Karpas-422 (cell line): ENCODE measurements around the gene YIPF4. TPM values are rescaled to one million over a fixed set of nuclear protein-coding genes. Genes with fewer than 3 reads are reported as not detected.

Experiments used
- DNase-seq: peaks from one replicate; pipeline ENCODE4 v3.0.0-alpha.2; 2015
- H2AFZ ChIP-seq: fragments of 200-600 bp; sonication (generic); 2 replicates; pipeline ENCODE4 v1.6.1; 2014; ENCODE audit warnings: antibody characterized with exemption, low read length, mixed read lengths
- H3K27ac ChIP-seq: fragments of 200-600 bp; sonication (generic); 2 replicates; pipeline ENCODE4 v1.5.1; 2014; ENCODE audit warnings: mild to moderate bottlenecking, low read length, moderate library complexity
- H3K27me3 ChIP-seq: fragments of 200-600 bp; sonication (generic); 2 replicates; pipeline ENCODE4 v1.6.1; 2014; ENCODE audit warnings: low read length, mixed read lengths
- H3K36me3 ChIP-seq: fragments of 200-600 bp; sonication (generic); 2 replicates; pipeline ENCODE4 v1.6.1; 2014; ENCODE audit warnings: low read length, mixed read lengths; ENCODE audit not compliant: insufficient read depth
- H3K4me1 ChIP-seq: fragments of 200-600 bp; sonication (generic); 2 replicates; pipeline ENCODE4 v1.6.1; 2014; ENCODE audit warnings: mild to moderate bottlenecking, low read length, mixed read lengths
- H3K4me2 ChIP-seq: fragments of 200-600 bp; sonication (generic); 2 replicates; pipeline ENCODE4 v1.6.1; 2014; ENCODE audit warnings: low read length, low read depth, mild to moderate bottlenecking; ENCODE audit not compliant: poor library complexity, severe bottlenecking
- H3K4me3 ChIP-seq: fragments of 200-600 bp; sonication (generic); 2 replicates; pipeline ENCODE4 v1.5.1; 2014; ENCODE audit warnings: mild to moderate bottlenecking, antibody characterized with exemption, low read length, mixed read lengths
- H3K79me2 ChIP-seq: fragments of 200-600 bp; sonication (generic); 2 replicates; pipeline ENCODE4 v1.6.1; 2014; ENCODE audit warnings: mild to moderate bottlenecking, low read length, mixed read lengths
- H3K9ac ChIP-seq: fragments of 200-600 bp; sonication (generic); 2 replicates; pipeline ENCODE4 v1.6.0; 2014; ENCODE audit warnings: low read length
- H3K9me2 ChIP-seq: fragments of 200-600 bp; sonication (generic), shearing (Covaris generic); replicated peaks from 2 replicates; pipeline ENCODE4 v1.6.0; 2014; ENCODE audit warnings: mild to moderate bottlenecking, low read length, moderate library complexity; ENCODE audit not compliant: insufficient read depth
- H3K9me3 ChIP-seq: fragments of 300-700, 200-600 bp; sonication (generic); 2 replicates; pipeline ENCODE4 v1.6.1; 2014; ENCODE audit warnings: low read length, mixed read lengths
- H4K20me1 ChIP-seq: fragments of 200-600 bp; sonication (generic); 2 replicates; pipeline ENCODE4 v1.6.1; 2014; ENCODE audit warnings: mild to moderate bottlenecking, antibody characterized with exemption, low read length, low read depth; ENCODE audit not compliant: insufficient read depth
- total RNA-seq: library from RNA; depleted of rRNA; stranded (reverse); fragments of >200 nt; shearing (Covaris generic); gene quantifications from 2 replicates; pipeline ENCODE4 v1.2.3, GENCODE V29; 2014; ENCODE audit warnings: low replicate concordance

YIPF4 gene
- total RNA-seq, 1 experiment from 2014 or later = 95.3 TPM

GRCh38 chr2:32246911-32247310 is 30.8 kb upstream of the YIPF4 start:
- Histone ChIP-seq H3K79me2 (no peaks in the 10 kb centered on the region), H3K4me3 (no peak overlapping the region), H4K20me1 (no peaks in the 10 kb centered on the region), H3K4me2 (no peak overlapping the region), H2AFZ (no peak overlapping the region), H3K9ac (no peak overlapping the region), H3K9me3 (no peaks in the 10 kb centered on the region), H3K27me3 (no peaks in the 10 kb centered on the region), H3K36me3 (no peaks in the 10 kb centered on the region), H3K9me2 (no peaks in the 10 kb centered on the region), H3K27ac (no peak overlapping the region), H3K4me1 (no peaks in the 10 kb centered on the region)
- DNase-seq = no peak

GRCh38 chr2:32248299-32248698 is 29.4 kb upstream of the YIPF4 start:
- Histone ChIP-seq H3K79me2 (no peaks in the 10 kb centered on the region), H3K4me1 (no peaks in the 10 kb centered on the region), H4K20me1 (no peaks in the 10 kb centered on the region), H3K36me3 (no peaks in the 10 kb centered on the region), H3K4me2 (no peak overlapping the region), H3K9me3 (no peaks in the 10 kb centered on the region), H3K4me3 (no peak overlapping the region), H2AFZ (no peak overlapping the region), H3K9ac (no peak overlapping the region), H3K27me3 (no peaks in the 10 kb centered on the region), H3K27ac (no peak overlapping the region), H3K9me2 (no peaks in the 10 kb centered on the region)
- DNase-seq = no peak

- no peaks in the 10 kb centered on the region for H4K20me1 ChIP-seq
- no peak overlapping the region for H3K4me2 ChIP-seq
- no peaks in the 10 kb centered on the region for H3K79me2 ChIP-seq
- no peak overlapping the region for H3K27ac ChIP-seq
- H3K9me3 ChIP-seq = no peaks in the 10 kb centered on the region
- H3K4me1 ChIP-seq = no peaks in the 10 kb centered on the region
- no peaks in the 10 kb centered on the region for H3K9me2 ChIP-seq
- H3K27me3 ChIP-seq = no peaks in the 10 kb centered on the region
- DNase-seq = no peak
- H3K36me3 ChIP-seq = no peaks in the 10 kb centered on the region
- H3K4me3 ChIP-seq = no peak overlapping the region
- no peak overlapping the region for H2AFZ ChIP-seq
- no peak overlapping the region for H3K9ac ChIP-seq
Observed at GRCh38 chr2:32249731-32250236, 27.9 kb upstream of the YIPF4 start.

DNA sequence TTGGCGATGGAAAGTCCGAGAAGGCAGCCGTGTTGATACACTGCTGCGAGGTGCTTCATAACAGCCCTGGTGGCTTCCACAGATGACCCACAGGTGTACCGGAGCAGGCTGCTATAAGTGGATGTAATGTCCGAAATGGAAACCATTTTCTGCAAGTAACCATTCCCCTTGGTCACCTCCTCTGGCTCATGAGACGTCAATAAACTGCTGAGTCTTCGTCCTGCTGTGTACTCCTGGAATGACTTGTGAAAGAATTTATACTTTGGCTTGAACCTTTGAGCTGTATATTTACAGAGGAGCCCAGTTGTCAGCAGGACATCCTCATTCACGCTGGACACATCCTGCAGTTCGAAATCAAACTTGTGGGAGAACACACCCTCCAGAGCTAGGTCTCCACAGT is 27.4 kb upstream of the YIPF4 start:
- no peaks in the 10 kb centered on the region for H4K20me1 ChIP-seq
- no peaks in the 10 kb centered on the region for H3K9me2 ChIP-seq
- H3K9me3 ChIP-seq = no peaks in the 10 kb centered on the region
- no peak overlapping the region for H3K27ac ChIP-seq
- H3K79me2 ChIP-seq = no peaks in the 10 kb centered on the region
- H3K4me3 ChIP-seq = no peak overlapping the region
- DNase-seq = no peak
- H3K4me2 ChIP-seq = no peak overlapping the region
- H2AFZ ChIP-seq = no peak overlapping the region
- no peak overlapping the region for H3K9ac ChIP-seq
- no peaks in the 10 kb centered on the region for H3K27me3 ChIP-seq
- H3K36me3 ChIP-seq = no peaks in the 10 kb centered on the region
- H3K4me1 ChIP-seq = no peaks in the 10 kb centered on the region

DNA sequence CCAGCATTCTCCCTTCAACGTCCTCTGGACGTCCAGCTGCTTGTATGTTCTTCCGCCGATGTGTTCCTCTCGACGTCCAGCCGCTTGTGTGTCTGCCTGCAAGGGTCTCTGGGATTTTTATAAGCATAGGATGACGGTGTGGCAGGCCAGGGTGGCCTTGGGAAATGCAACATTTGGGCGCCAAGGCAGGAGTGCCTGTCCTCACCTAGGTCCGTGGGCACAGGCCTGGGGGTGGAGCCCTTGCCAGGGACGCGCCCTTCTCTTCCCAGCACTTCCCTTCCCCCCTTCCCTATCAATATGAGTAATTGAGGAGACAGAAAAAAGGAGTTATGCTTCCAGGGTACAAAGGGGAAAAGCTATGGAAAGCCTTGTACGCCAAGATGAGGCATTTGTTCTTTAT is 19.5 kb upstream of the YIPF4 start:
- H3K4me1 ChIP-seq = peaks cover 10% of the 10 kb centered on the region
- no peak overlapping the region for H3K27ac ChIP-seq
- no peaks in the 10 kb centered on the region for H3K79me2 ChIP-seq
- H3K36me3 ChIP-seq = no peaks in the 10 kb centered on the region
- H3K4me2 ChIP-seq = no peak overlapping the region
- 0 out of 2 replicates have a peak overlapping the region, but pooled peaks have one; percentile 74 for H2AFZ ChIP-seq
- no peaks in the 10 kb centered on the region for H4K20me1 ChIP-seq
- H3K9me3 ChIP-seq = no peaks in the 10 kb centered on the region
- H3K9me2 ChIP-seq = no peaks in the 10 kb centered on the region
- no peak for DNase-seq
- H3K4me3 ChIP-seq = no peak overlapping the region
- H3K9ac ChIP-seq = no peak overlapping the region
- H3K27me3 ChIP-seq = no peaks in the 10 kb centered on the region

GRCh38 chr2:32260376-32260775 is 17.3 kb upstream of the YIPF4 start:
- H3K4me1 ChIP-seq = peaks cover 31% of the 10 kb centered on the region
- H3K4me3 ChIP-seq = no peak overlapping the region
- no peak for DNase-seq
- no peaks in the 10 kb centered on the region for H3K9me2 ChIP-seq
- H3K36me3 ChIP-seq = no peaks in the 10 kb centered on the region
- H3K27ac ChIP-seq = no peak overlapping the region
- no peak overlapping the region for H3K9ac ChIP-seq
- no peaks in the 10 kb centered on the region for H3K79me2 ChIP-seq
- no peak overlapping the region for H3K4me2 ChIP-seq
- no peaks in the 10 kb centered on the region for H3K9me3 ChIP-seq
- no peaks in the 10 kb centered on the region for H3K27me3 ChIP-seq
- no peak overlapping the region for H2AFZ ChIP-seq
- H4K20me1 ChIP-seq = no peaks in the 10 kb centered on the region

DNA sequence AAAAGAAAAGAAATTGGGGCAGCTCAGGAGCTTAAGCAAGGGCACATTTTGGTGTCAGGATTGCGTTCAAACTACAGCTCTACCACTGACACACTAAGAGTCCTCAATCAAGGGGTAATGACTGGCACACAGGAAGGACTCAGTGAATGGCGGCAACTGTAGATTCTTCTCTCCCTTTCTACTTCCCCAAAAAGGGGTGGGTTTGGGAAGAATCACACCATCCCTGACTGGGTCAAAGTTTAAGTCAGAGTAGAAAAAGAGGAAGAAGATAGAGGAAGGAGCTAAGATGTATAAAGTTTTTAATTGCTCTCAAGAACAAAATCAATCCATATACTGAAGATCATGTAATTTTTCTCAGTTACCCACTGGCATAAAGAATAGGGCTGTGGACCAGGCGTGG is 15.6 kb upstream of the YIPF4 start:
- Histone ChIP-seq H3K27ac (no peak overlapping the region), H3K4me2 (no peak overlapping the region), H3K79me2 (no peaks in the 10 kb centered on the region), H4K20me1 (no peaks in the 10 kb centered on the region), H3K4me3 (no peak overlapping the region), H3K36me3 (no peaks in the 10 kb centered on the region), H2AFZ (no peak overlapping the region; the same call in 1 of the 2 replicates), H3K9ac (no peak overlapping the region), H3K4me1 (peaks cover 30% of the 10 kb centered on the region), H3K9me2 (no peaks in the 10 kb centered on the region), H3K27me3 (no peaks in the 10 kb centered on the region), H3K9me3 (no peaks in the 10 kb centered on the region)
- DNase-seq = no peak

DNA sequence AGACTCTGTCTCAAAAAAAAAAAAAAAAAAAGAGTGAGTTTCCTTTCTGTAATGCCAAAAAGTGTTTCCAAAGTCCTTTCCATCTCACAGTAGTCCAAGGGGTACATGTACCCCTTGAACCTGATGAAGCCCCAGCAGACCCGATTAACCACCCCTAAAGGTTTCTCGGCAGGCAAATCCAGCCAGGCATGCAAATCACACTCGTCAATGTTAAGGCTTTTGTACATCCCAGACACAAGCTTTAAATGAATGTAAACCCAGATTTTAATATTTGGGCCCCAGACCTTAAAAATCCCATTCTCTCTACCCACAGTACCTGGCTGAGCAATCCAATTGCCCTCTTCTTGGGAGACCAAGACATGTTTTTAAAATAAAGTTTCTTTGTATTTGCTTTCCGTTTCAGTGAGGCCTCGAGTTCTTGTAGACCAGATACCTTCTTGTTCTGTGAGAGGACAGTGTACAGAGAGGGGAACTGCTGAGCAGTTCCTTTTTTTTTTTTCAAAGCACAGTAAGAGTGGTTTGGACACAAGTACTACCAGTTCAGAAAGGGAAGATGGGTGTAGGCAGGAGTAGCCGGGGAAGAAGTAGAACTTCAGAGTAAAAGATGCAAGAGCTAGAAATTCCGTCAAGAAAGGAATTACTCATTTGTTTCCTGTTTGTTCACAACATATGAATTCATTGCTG is 13.1 kb upstream of the YIPF4 start, which contains the start of gene NLRC4:
TSS of gene NLRC4 (minus strand) at position 465 of the 684 bp plus-strand sequence. CDS start 8,111 bp downstream, outside the sequence.
- peak within 1 kb of the TSS; percentile 50 for H3K9ac ChIP-seq
- H3K4me1 ChIP-seq = peaks cover 30% of the 10 kb centered on the region
- H3K9me2 ChIP-seq = no peaks in the 10 kb centered on the region
- H3K27me3 ChIP-seq = no peaks in the 10 kb centered on the region
- no peaks in the 10 kb centered on the region for H3K36me3 ChIP-seq
- no peaks in the 10 kb centered on the region for H4K20me1 ChIP-seq
- no peaks in the 10 kb centered on the region for H3K9me3 ChIP-seq
- peak; percentile 82 for DNase-seq
- peak within 1 kb of the TSS; percentile 55 for H3K4me2 ChIP-seq
- peak within 1 kb of the TSS; percentile 78 for H2AFZ ChIP-seq
- H3K4me3 ChIP-seq = peak within 1 kb of the TSS; percentile 37
- peak within 1 kb of the TSS; percentile 87 for H3K27ac ChIP-seq
- H3K79me2 ChIP-seq = no peaks in the 10 kb centered on the region
